ENCODE results near the gene C12orf76.
"Not testable (repeated sequence)": the region's sequence is repeated elsewhere in the genome, so short reads cannot be mapped to it uniquely, and the experiment has no call there.

C12orf76 gene

DNA sequence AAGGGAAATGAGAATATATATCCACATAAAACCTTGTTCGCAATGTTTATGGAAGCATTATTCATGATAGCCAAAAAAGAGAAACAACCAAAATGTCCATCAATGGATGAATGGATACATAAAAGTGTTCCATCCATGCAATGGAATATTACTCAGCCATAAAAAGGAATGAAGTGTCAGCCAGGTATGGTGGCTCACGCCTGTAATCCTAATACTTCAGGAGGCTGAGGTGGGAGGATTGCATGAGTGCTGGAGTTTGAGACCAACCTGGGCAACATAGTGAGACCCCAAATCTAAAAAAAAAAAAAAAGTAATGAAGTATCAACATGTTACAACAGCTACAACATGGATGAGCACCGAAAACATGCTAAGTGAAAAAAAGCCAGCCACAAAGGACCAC, 23.6 kb upstream of the C12orf76 start:
- Histone ChIP-seq H3K4me1 (ENCODE audit: insufficient read depth, low read length) (peaks cover 29% of the 10 kb centered on the region), H3K9ac (ENCODE audit: low read depth, low read length) (no peak overlapping the region), H3K27ac (ENCODE audit: low read length) (no peak overlapping the region), H3K79me2 (ENCODE audit: insufficient read depth, low read length) (peaks cover 4% of the 10 kb centered on the region), H3K9me3 (ENCODE audit: insufficient read depth, low read length, severe bottlenecking) (no peaks in the 10 kb centered on the region), H3K4me3 (ENCODE audit: low read depth in 1 of 2, low read length in 2 of 2) (peak overlapping the region in 1 of 2 experiments; percentile 59; a peak in 2 of 4 replicates), H2AFZ (ENCODE audit: low read depth, low read length) (no peak overlapping the region), H4K20me1 (ENCODE audit: insufficient read depth, low read length) (no peaks in the 10 kb centered on the region), H3K36me3 (ENCODE audit: insufficient read depth, low read length) (no peaks in the 10 kb centered on the region), H3K4me2 (ENCODE audit: insufficient read depth, low read length) (peak overlapping the region; percentile 97), H3K27me3 (ENCODE audit: insufficient read depth, low read length, poor library complexity) (no peaks in the 10 kb centered on the region)
- DNase-seq = no peak
- TF ChIP-seq EZH2 (IDR thresholded peaks at IDR 0.05; ENCODE audit: borderline replicate concordance, low read depth, low read length, severe bottlenecking) = no peak
- TF ChIP-seq, protein P1, sequence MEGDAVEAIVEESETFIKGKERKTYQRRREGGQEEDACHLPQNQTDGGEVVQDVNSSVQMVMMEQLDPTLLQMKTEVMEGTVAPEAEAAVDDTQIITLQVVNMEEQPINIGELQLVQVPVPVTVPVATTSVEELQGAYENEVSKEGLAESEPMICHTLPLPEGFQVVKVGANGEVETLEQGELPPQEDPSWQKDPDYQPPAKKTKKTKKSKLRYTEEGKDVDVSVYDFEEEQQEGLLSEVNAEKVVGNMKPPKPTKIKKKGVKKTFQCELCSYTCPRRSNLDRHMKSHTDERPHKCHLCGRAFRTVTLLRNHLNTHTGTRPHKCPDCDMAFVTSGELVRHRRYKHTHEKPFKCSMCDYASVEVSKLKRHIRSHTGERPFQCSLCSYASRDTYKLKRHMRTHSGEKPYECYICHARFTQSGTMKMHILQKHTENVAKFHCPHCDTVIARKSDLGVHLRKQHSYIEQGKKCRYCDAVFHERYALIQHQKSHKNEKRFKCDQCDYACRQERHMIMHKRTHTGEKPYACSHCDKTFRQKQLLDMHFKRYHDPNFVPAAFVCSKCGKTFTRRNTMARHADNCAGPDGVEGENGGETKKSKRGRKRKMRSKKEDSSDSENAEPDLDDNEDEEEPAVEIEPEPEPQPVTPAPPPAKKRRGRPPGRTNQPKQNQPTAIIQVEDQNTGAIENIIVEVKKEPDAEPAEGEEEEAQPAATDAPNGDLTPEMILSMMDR (IDR thresholded peaks at IDR 0.05; ENCODE audit: borderline replicate concordance, extremely low read depth, low read length, poor library complexity, severe bottlenecking) = no peak
- no peak for ATAC-seq (ENCODE audit: insufficient read depth, low read depth)

DNA sequence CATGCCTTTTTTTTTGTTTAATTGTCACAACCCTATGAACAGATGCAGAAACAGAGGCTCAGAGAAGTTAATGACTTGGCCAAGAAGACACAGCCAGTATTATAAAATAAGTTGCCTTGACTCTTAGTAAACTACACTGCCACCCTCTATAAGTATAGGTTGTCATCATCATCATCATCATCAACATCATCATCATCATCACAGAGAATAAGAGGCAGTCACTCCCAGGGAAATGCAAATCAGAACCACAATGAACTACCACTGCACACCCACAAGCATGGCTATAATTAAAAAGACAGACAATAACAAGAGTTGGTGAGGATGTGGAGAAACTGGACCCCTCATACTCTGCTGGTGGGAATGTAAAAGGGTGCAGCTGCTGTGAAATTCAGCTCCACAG, 23.2 kb upstream of the C12orf76 start:
- no peaks in the 10 kb centered on the region for H4K20me1 ChIP-seq (ENCODE audit: insufficient read depth, low read length)
- no peaks in the 10 kb centered on the region for H3K9me3 ChIP-seq (ENCODE audit: insufficient read depth, low read length, severe bottlenecking)
- H3K36me3 ChIP-seq (ENCODE audit: insufficient read depth, low read length) = no peaks in the 10 kb centered on the region
- H3K27ac ChIP-seq (ENCODE audit: low read length) = no peak overlapping the region
- H3K9ac ChIP-seq (ENCODE audit: low read depth, low read length) = no peak overlapping the region
- no peak for TF ChIP-seq EZH2 (IDR thresholded peaks at IDR 0.05; ENCODE audit: borderline replicate concordance, low read depth, low read length, severe bottlenecking)
- TF ChIP-seq, protein P1 (IDR thresholded peaks at IDR 0.05; ENCODE audit: borderline replicate concordance, extremely low read depth, low read length, poor library complexity, severe bottlenecking) = no peak
- H3K4me3 ChIP-seq (ENCODE audit: low read depth in 1 of 2, low read length in 2 of 2) = no peak overlapping the region
- H3K27me3 ChIP-seq (ENCODE audit: insufficient read depth, low read length, poor library complexity) = no peaks in the 10 kb centered on the region
- H3K4me1 ChIP-seq (ENCODE audit: insufficient read depth, low read length) = peaks cover 29% of the 10 kb centered on the region
- peaks cover 4% of the 10 kb centered on the region for H3K79me2 ChIP-seq (ENCODE audit: insufficient read depth, low read length)
- DNase-seq = no peak
- ATAC-seq (ENCODE audit: insufficient read depth, low read depth) = no peak
- H2AFZ ChIP-seq (ENCODE audit: low read depth, low read length) = no peak overlapping the region
- H3K4me2 ChIP-seq (ENCODE audit: insufficient read depth, low read length) = peak overlapping the region; percentile 14; the same call in 1 of the 2 replicates

DNA sequence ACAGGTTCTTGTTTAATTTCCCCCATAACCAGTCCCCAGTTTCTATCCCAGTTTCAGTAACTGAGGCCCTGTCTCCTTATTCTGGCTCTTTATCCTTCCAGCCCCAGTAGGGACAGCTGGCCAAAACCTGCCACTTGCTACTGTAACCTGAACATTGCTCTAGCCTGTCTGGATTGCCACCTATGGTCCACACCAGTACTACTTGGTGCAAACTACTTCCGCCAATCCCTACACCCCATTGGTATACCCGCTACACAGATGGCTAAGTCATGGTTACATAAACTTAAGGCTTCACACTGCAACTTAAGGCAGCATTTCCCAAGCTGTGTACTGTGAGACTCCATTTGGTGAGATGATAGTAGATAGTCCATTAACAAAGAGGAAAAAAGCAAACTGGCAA, 20.3 kb upstream of the C12orf76 start:
- DNase-seq (no peak), ATAC-seq (ENCODE audit: insufficient read depth, low read depth) (no peak)
- Histone ChIP-seq H3K9me3 (ENCODE audit: insufficient read depth, low read length, severe bottlenecking) (no peaks in the 10 kb centered on the region), H3K27ac (ENCODE audit: low read length) (no peak overlapping the region), H3K36me3 (ENCODE audit: insufficient read depth, low read length) (no peaks in the 10 kb centered on the region), H2AFZ (ENCODE audit: low read depth, low read length) (no peak overlapping the region), H4K20me1 (ENCODE audit: insufficient read depth, low read length) (no peaks in the 10 kb centered on the region; the same call in 1 of the 2 replicates), H3K4me1 (ENCODE audit: insufficient read depth, low read length) (peaks cover 24% of the 10 kb centered on the region), H3K9ac (ENCODE audit: low read depth, low read length) (no peak overlapping the region), H3K4me2 (ENCODE audit: insufficient read depth, low read length) (no peak overlapping the region), H3K27me3 (ENCODE audit: insufficient read depth, low read length, poor library complexity) (no peaks in the 10 kb centered on the region), H3K4me3 (ENCODE audit: low read depth in 1 of 2, low read length in 2 of 2) (no peak overlapping the region), H3K79me2 (ENCODE audit: insufficient read depth, low read length) (peaks cover 4% of the 10 kb centered on the region)
- TF ChIP-seq, protein P1 (IDR thresholded peaks at IDR 0.05; ENCODE audit: borderline replicate concordance, extremely low read depth, low read length, poor library complexity, severe bottlenecking) = no peak
- TF ChIP-seq EZH2 (IDR thresholded peaks at IDR 0.05; ENCODE audit: borderline replicate concordance, low read depth, low read length, severe bottlenecking) = no peak

DNA sequence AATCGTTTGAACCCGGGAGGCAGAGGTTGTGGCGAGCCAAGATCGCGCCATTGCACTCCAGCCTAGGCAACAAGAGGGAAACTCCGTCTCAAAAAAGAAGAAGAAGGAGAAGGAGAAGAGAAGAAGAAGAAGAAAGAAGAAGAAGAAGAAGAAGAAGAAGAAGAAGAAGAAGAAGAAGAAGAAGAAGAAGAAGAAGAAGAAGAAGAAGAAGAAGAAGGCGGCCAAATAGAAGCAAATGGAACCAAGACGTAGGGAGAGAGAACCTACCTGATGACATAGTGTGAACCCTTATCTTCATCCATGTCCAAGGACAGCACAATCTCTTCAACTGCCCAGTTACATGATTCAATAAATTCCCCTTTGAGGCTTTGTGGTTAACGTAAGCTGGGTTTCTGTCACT, 19.8 kb upstream of the C12orf76 start:
- H3K4me3 ChIP-seq (ENCODE audit: low read depth in 1 of 2, low read length in 2 of 2); H3K36me3 ChIP-seq (ENCODE audit: insufficient read depth, low read length); H3K27me3 ChIP-seq (ENCODE audit: insufficient read depth, low read length, poor library complexity); H4K20me1 ChIP-seq (ENCODE audit: insufficient read depth, low read length); H3K4me2 ChIP-seq (ENCODE audit: insufficient read depth, low read length); DNase-seq; H3K27ac ChIP-seq (ENCODE audit: low read length); H3K9me3 ChIP-seq (ENCODE audit: insufficient read depth, low read length, severe bottlenecking); H3K79me2 ChIP-seq (ENCODE audit: insufficient read depth, low read length); ATAC-seq (ENCODE audit: insufficient read depth, low read depth); H2AFZ ChIP-seq (ENCODE audit: low read depth, low read length); H3K9ac ChIP-seq (ENCODE audit: low read depth, low read length): not testable (repeated sequence)
- peaks cover 18% of the 10 kb centered on the region for H3K4me1 ChIP-seq (ENCODE audit: insufficient read depth, low read length)
